GM12873 (cell line): ENCODE data around the gene PRSS22.

Source experiments
- TF ChIP-seq, protein P1 (sequence below): IDR thresholded peaks from 2 replicates; pipeline ENCODE4 v1.5.1; 2012; ENCODE audit warnings: low read depth, mild to moderate bottlenecking, moderate library complexity, low read length, control low read depth; ENCODE audit not compliant: insufficient read depth; ENCODE audit errors: missing control alignments

PRSS22 gene

DNA sequence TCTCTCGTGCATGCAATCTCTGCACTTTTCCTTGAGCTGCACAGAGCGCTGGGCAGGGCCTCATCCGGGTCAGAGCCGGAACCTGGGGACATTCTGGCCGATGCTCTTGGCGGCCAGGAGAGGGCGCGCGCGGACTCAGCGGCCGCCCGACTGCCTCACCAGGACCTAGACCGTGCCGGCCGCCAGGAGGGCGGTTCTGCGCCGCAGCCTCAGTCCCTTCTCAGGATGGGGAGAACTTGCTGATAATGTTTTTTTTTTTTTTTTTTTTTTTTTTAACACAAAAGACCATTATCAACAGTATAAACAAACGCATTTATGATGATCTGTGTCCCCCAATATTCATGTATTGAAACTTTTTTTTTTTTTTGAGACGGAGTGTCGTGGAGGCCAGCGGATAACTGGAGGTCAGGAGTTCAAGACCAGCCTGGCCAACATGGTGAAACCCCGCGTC, 17.0 kb upstream of the PRSS22 start:
- TF ChIP-seq, protein P1, sequence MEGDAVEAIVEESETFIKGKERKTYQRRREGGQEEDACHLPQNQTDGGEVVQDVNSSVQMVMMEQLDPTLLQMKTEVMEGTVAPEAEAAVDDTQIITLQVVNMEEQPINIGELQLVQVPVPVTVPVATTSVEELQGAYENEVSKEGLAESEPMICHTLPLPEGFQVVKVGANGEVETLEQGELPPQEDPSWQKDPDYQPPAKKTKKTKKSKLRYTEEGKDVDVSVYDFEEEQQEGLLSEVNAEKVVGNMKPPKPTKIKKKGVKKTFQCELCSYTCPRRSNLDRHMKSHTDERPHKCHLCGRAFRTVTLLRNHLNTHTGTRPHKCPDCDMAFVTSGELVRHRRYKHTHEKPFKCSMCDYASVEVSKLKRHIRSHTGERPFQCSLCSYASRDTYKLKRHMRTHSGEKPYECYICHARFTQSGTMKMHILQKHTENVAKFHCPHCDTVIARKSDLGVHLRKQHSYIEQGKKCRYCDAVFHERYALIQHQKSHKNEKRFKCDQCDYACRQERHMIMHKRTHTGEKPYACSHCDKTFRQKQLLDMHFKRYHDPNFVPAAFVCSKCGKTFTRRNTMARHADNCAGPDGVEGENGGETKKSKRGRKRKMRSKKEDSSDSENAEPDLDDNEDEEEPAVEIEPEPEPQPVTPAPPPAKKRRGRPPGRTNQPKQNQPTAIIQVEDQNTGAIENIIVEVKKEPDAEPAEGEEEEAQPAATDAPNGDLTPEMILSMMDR, result peak; percentile 90

DNA sequence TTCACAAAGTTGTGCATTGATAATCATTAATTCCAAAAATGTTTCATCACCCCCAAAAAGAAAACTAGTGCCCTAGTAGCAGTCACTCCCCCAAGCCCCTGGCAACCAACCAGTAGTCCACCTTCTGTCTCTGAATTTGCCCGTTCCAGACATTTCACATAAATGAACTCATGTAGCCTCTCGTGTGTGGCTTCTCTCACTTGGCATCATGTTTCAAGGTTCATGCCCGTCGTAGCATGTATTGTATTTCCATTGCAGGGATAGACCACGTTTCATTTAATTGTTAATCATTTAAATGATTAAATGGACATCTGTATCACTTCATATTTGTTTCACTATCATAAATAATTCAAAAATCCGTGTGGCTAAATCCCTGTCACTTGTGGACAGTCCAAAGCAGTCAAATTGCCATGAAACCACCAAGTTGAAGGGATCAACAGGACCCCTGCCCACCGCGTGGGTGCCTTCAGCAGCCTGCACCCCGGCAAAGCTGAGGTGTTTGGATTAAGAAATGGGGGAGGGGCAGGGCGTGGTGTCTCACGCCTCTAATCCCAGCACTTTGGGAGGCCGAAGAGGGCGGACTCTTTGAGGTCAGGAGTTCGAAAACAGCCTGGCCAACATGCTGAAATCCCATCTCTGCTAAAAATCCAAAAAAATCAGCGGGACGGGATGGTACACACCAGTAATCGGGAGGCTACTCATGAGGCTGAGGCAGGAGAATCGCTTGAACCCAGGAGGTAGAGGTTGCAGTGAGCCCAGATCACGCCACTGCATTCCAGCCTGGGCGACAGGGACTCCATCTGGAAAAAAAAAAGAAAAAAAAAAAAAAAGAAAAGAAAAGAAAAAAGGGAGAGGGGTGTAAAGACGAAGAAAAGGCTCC, 16.3 kb upstream of the PRSS22 start:
- TF ChIP-seq, protein P1, result no peak

DNA sequence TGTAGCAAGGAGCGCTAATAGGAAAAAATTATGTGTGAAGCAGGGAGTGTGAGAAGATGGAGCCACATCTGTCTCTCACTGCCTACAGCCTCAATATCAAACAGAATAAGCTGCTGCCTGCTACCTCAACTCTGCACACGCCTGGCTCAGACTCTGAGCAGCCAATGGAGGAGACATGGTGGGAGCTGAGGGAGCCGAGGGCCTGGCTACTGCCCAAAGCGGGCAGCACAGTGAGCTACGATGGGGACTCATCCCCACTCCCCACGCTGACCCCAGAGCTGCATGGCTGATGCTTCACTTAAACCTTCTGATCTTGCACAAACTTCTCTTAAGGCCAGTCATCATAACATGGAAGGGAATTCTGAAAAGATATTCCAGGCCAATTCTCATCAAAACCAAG, 14.0 kb upstream of the PRSS22 start:
- TF ChIP-seq, protein P1, result no peak

DNA sequence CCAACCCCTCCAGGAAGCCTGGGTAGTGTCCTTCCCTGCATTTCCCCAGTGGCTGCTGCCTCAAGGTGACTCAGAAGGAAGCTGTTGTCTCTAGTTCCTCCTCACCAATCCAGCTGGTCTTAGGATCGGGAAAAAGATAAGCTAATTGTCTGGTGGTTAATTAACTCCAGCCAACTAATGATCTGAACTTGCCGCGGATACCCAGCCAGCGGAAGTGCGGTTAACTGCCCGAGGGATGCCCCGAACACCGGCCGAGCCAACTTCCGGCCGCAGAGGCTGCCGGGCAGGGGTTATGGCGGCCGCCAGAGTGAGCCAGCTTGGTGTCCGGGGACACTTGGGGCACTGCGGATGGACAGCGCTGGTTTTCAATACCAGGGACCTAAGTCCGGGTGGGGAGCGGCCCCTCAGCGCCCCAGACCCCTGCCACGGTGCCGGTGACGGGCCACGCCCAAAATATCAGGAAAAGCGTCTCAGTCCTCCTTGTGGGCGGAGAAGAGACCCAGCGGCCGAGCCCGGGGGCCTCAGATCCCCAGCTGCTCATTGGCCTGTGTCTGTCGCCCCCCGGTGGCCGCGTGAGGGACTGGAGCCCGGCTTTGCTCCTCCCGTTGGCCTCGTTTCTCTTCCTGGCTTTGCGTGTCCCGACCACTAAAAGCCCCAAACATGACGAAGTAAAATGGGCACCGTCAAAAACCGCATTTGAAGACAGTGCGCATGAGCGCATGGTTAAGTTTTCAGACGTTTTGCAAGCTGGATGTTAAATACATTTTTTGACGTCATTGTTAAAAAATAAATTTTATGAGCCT, 10.2 kb upstream of the PRSS22 start:
- TF ChIP-seq, protein P1, result peak; percentile 92

DNA sequence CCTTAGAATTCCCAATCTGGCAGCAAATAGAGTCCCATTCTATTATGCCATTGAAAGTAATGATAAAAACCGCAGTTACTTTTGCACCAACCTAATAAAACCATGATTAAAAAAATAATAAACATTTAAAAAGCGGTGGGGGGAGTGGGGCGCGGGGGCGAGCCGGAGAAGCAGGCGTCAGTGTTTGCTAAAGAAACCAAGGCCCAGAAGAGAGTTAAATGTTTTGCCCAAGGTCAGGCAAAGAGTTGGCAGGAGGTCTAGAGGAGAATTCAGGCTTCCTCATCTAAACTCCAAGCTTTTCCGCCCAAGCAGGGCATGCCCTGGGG, 9.7 kb upstream of the PRSS22 start:
- TF ChIP-seq, protein P1, result no peak

DNA sequence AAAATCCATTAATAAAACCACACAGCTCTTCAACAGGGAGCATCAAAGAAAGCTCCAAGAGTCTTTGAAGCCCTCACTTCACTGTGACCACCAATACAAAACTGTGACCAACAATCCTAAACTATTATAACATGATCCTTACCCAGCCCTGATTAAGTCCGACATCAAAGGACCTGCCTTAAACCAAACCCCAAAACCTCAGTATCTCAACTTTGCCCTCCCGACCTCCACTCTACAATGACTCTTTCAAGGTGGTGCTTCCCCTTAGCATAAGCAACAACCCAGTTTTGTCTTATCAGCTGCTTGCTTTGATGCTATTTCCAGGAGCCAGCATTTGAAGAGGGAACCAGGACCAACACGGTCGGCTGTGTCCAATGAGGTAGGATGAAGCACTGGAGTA, 8.5 kb upstream of the PRSS22 start:
- TF ChIP-seq, protein P1, result no peak

DNA sequence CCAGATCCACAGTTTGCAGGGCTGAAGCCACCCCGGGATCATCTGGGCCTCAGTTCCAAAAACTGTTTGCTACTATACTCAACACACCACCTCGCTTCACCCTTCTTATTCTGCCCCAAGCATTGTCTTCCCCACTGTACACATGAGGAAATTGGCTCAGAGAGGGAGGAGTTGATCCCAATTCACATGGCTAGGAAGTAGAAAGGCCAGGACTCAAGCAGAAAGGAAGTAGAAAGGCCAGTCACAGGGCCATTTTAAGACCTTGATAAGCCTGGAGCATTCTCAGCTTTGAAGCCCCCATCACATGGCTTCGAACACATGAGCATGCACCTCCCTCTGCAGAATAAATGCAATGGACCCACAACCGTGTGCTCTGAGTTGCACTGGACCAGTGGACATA, 7.7 kb upstream of the PRSS22 start:
- TF ChIP-seq, protein P1, result no peak
